ENCODE results near the gene NR4A2. TPM values are rescaled to one million over a fixed set of nuclear protein-coding genes. Genes with fewer than 3 reads are reported as not detected.
"Not testable (repeated sequence)": the region's sequence is repeated elsewhere in the genome, so short reads cannot be mapped to it uniquely, and the experiment has no call there.

NR4A2 gene
- total RNA-seq, 2 experiments from 2014 or later, result 0.59 TPM; not detected in 1

GRCh38 chr2:156294945-156295580 lies 37.5 kb downstream of the NR4A2 start:
- H3K27ac ChIP-seq (ENCODE audit: low read depth, low read length, poor library complexity, severe bottlenecking), result no peak overlapping the region
- no peak overlapping the region for H3K4me3 ChIP-seq (ENCODE audit: low read depth, low read length, poor library complexity, severe bottlenecking)
- no peaks in the 10 kb centered on the region for H3K9me2 ChIP-seq (ENCODE audit: insufficient read depth, low read length)
- H3K79me2 ChIP-seq (ENCODE audit: insufficient read depth, low read depth, low read length), result no peaks in the 10 kb centered on the region
- intact Hi-C loops (cut with micrococcal nuclease; ENCODE audit: unreplicated experiment), result no loop called here
- H3K4me1 ChIP-seq (ENCODE audit: insufficient read depth, low read length, poor library complexity, severe bottlenecking), result no peaks in the 10 kb centered on the region
- no TSS peak for BruUV-seq (replicated peaks)
- TF ChIP-seq, protein P1, sequence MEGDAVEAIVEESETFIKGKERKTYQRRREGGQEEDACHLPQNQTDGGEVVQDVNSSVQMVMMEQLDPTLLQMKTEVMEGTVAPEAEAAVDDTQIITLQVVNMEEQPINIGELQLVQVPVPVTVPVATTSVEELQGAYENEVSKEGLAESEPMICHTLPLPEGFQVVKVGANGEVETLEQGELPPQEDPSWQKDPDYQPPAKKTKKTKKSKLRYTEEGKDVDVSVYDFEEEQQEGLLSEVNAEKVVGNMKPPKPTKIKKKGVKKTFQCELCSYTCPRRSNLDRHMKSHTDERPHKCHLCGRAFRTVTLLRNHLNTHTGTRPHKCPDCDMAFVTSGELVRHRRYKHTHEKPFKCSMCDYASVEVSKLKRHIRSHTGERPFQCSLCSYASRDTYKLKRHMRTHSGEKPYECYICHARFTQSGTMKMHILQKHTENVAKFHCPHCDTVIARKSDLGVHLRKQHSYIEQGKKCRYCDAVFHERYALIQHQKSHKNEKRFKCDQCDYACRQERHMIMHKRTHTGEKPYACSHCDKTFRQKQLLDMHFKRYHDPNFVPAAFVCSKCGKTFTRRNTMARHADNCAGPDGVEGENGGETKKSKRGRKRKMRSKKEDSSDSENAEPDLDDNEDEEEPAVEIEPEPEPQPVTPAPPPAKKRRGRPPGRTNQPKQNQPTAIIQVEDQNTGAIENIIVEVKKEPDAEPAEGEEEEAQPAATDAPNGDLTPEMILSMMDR (conservative IDR thresholded peaks at IDR 0.05; ENCODE audit: low read length), result no peak
- no peak for TF ChIP-seq EZH2phosphoT487 (IDR thresholded peaks at IDR 0.05; ENCODE audit: borderline replicate concordance, low read depth, low read length)
- no peaks in the 10 kb centered on the region for H3K36me3 ChIP-seq (ENCODE audit: insufficient read depth, low read length)
- ChIA-PET POLR2A (no interaction called here), CTCF (ENCODE audit: unreplicated experiment) (no interaction called here)
- H2AFZ ChIP-seq (ENCODE audit: low read length), result no peak overlapping the region
- H3K4me2 ChIP-seq (ENCODE audit: low read length), result no peak overlapping the region
- DNase-seq (ENCODE audit: low spot score), result no peak
- no peaks in the 10 kb centered on the region for H4K20me1 ChIP-seq (ENCODE audit: insufficient read depth, low read length)
- H3K9me3 ChIP-seq (ENCODE audit: low read length), result no peaks in the 10 kb centered on the region

DNA sequence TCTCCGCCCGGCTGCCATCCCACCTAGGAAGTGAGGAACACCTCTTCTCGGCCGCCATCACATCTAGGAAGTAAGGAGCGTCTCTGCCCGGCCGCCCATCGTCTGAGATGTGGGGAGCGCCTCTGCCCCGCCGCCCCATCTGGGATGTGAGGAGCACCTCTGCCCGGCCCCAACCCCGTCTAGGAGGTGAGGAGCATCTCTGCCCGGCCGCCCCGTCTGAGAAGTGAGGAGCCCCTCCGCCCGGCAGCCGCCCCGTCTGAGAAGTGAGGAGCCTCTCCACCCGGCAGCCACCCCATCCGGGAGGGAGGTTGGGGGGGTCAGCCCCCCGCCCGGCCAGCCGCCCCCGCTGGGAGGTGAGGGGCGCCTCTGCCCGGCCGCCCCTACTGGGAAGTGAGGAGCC lies 39.1 kb downstream of the NR4A2 start:
- DNase-seq (ENCODE audit: low spot score); CTCF ChIA-PET (ENCODE audit: unreplicated experiment); intact Hi-C loops (cut with micrococcal nuclease; ENCODE audit: unreplicated experiment): not testable (repeated sequence)

DNA sequence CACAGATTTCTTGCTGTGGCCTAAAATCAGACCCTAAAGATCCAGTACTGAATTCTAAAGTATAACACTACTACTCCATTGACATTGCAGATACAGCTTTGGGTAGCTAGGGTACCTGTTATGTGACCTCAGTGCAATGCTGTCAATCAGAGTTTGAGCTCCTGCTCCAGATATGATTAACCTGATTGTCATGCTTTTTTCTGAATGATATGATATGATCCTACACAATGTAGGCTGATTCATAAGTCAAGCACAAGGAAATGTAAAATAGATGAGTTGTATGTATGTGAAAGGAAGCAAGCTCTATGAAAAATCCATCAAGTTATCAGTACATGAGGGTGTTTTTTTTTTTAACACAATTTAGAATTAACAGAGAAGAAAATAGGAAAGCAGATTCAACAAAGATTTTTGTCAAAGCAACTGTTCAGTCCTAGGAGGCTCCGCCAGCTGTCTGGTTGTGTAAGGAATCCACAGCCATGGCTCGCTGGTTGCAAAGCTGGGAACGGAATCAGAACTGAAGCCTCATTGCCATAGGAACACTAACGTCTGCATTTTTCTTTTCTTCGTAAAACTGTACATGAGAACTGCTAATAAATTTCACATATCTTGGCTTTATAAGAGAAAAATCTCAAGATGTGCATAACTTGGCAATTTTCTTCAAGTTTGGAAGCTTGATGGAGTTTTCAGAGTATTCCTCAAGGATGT lies 52.9 kb downstream of the NR4A2 start:
- intact Hi-C loops (cut with micrococcal nuclease; ENCODE audit: unreplicated experiment), result no loop called here
- TF ChIP-seq EZH2phosphoT487 (IDR thresholded peaks at IDR 0.05; ENCODE audit: borderline replicate concordance, low read depth, low read length), result no peak
- TF ChIP-seq, protein P1 (conservative IDR thresholded peaks at IDR 0.05; ENCODE audit: low read length), result no peak
- BruUV-seq (replicated peaks), result no TSS peak

More for the DNA sequence above, 39.1 kb downstream of the NR4A2 start:
- BruUV-seq (replicated peaks); H3K9me3 ChIP-seq (ENCODE audit: low read length); H3K4me2 ChIP-seq (ENCODE audit: low read length); POLR2A ChIA-PET; H3K4me3 ChIP-seq (ENCODE audit: low read depth, low read length, poor library complexity, severe bottlenecking); H4K20me1 ChIP-seq (ENCODE audit: insufficient read depth, low read length); H3K79me2 ChIP-seq (ENCODE audit: insufficient read depth, low read depth, low read length); H3K27ac ChIP-seq (ENCODE audit: low read depth, low read length, poor library complexity, severe bottlenecking); H2AFZ ChIP-seq (ENCODE audit: low read length); H3K4me1 ChIP-seq (ENCODE audit: insufficient read depth, low read length, poor library complexity, severe bottlenecking); H3K9me2 ChIP-seq (ENCODE audit: insufficient read depth, low read length); H3K36me3 ChIP-seq (ENCODE audit: insufficient read depth, low read length): not testable (repeated sequence)

More for the DNA sequence above, 52.9 kb downstream of the NR4A2 start:
- Histone ChIP-seq H3K27ac (ENCODE audit: low read depth, low read length, poor library complexity, severe bottlenecking) (no peak overlapping the region), H3K4me3 (ENCODE audit: low read depth, low read length, poor library complexity, severe bottlenecking) (no peak overlapping the region), H3K4me1 (ENCODE audit: insufficient read depth, low read length, poor library complexity, severe bottlenecking) (no peaks in the 10 kb centered on the region), H3K9me3 (ENCODE audit: low read length) (no peaks in the 10 kb centered on the region), H2AFZ (ENCODE audit: low read length) (no peak overlapping the region), H3K36me3 (ENCODE audit: insufficient read depth, low read length) (no peaks in the 10 kb centered on the region), H3K79me2 (ENCODE audit: insufficient read depth, low read depth, low read length) (no peaks in the 10 kb centered on the region), H3K4me2 (ENCODE audit: low read length) (no peak overlapping the region), H3K9me2 (ENCODE audit: insufficient read depth, low read length) (no peaks in the 10 kb centered on the region), H4K20me1 (ENCODE audit: insufficient read depth, low read length) (no peaks in the 10 kb centered on the region)
- ChIA-PET POLR2A (interaction anchor here (0.7 to 1.3 kb wide), 3 partner anchors 21 to 942 kb away, joined by 3 read pairs; no protein-coding TSS in a partner anchor), CTCF (ENCODE audit: unreplicated experiment) (no interaction called here)
- no peak for DNase-seq (ENCODE audit: low spot score)

Other genes with a start within 250 kb of the NR4A2 start
- 6.6 and 6.9 TPM in 2 replicates for gene GPD2, start 103.7 kb upstream of the NR4A2 start, total RNA-seq (2014; rRNA removed; shearing (Covaris generic))
- 20.2 and 22.9 TPM in 2 replicates for gene GPD2, start 103.7 kb upstream of the NR4A2 start, total RNA-seq (2022)